HG03066 (cell line): ENCODE data around the gene MMP15.
"Not testable (repeated sequence)": the region's sequence is repeated elsewhere in the genome, so short reads cannot be mapped to it uniquely, and the experiment has no call there.

Experiments used
- ATAC-seq: cut with Tn5 transposase; IDR thresholded peaks from one replicate; pipeline ENCODE4 v1.9.1; 2021; ENCODE audit warnings: low read depth; ENCODE audit not compliant: unreplicated experiment

MMP15 gene

DNA sequence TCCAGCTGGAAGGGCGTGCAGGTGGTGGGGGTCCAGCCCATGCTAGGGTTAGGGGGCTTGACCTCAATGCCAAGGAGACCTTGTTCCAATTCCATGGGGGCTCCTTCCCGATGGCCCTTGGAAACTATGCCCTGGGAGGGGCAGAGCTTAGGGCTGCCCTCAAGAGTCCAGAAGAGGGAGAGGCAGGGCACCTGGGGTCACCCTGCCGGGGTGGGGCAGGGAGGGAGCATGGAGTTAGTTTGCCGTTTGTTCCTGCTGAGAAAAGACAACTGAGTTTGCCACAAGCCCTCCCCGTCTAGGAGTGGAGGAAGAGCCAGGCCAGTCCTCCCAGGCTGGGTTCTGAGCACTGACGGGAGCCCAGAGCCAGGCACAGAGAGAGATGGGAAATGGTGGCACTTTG is 21.4 kb downstream of the MMP15 start:
- ATAC-seq = no peak

DNA sequence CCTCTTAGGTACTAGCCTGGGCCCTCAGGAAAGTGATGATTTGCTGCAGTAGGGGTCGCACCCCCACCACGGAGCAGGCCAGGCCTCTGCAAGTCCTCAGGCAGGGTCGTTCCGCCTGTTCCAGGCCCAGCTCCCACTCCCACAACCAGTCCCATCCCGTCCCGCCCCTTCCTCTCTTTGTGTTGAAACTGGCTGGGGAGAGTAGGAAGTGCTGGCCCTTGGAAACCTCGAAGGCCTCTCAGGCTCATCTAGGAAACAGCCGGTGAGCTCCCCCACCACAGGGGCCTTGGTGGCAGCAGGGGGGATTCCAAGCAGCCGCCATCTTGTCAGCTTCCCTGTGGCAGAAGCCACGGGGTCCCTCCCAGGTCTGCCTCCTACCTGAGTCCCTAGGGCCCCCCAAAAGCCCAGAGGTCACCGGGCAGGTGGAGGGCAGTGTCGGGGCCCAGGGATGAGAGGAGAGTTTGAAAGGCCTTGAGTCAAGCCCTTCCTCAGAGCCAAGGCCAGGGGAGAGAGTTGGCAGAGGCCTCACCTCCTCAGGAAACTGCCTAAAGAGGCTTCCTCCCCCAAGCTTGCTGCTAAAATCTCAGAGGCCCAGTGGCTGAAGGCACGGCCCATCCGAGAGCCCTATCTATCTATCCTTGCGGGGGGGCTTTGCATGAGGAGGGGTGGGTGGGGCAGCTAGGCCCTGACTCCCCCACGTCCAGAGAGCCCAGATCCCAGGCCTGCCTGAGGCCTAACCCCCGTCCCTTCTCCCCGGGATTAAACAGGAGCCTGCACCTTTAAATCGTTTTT is 22.2 kb downstream of the MMP15 start:
- no peak for ATAC-seq

DNA sequence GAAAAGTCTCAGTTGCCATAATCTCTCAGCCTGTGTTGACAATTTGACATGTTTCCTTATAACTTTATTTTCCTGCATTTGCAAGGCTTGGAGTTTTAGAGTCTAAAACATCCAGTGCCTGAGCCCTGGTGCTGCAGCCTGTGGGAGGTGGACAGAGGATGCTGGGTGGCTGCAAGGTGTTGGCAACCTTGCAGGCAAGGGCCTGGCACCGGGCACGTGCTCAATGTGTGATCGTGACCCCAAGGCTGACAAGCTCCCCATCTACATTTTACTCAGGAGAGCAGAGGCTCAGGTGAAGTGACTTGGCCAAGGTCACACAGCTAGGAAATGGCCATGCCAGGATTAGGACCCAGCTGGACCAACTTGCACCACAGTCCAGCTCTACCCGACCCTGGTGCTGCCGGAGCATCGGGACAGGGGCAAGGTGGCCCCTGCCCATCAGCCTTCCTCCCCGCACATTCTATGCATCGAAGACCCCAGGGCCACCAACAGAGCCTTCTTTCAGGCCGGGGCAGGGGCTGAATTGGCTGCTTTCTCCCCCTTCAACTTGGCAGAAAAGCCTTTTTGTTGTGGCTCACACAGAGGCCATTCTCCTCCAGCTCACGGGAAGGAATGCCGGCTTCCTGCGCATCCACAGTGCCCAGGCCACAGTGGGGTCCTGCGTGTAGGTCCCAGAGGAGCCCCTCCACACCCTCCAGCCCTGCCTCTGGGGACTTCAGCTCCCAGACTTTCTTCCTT is 23.1 kb downstream of the MMP15 start:
- ATAC-seq = no peak

DNA sequence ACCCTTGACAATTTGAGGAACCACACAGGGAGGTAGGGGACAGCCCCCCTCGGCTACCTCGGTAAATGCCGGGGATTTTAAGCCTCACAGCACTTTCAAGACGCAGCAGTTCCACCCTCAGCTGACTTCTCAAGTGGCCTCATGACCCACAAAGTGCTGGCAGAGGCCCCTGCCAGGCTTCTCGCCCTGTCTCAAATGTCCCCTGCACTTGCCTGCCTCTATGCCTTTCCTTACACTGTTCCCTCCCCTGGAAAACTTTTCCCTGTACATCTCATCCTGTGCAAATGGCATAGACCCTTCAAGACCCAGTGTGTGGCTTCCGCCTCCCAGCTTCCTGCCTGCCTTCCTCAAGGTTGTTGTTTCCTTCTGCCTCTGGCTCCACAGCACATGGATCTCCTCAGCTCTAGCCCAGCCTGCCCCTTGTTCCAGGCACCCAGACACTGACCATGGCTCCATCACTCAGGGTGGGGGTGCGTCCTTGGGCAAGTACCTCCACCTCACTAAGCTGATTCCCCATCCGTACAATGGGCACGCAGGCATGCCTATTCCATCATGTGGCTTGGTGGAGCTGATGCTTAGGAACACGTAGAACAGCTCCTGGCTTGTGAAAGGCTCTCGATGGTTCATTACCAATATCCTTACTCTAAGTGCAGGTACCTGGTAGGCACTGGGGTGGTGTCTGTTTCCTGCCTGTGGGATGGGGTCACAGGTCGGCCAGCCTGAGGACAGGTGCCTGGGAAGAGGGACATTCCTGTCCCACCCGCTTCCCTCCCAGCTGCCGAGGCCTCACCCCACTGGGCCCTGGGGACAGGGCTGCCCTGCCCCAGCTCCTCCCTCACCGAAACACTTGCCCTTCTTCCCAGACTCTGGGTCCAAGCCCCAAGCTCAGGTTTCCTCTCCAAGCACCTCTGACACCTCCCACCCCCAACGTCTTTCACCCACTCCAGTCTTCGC is 24.0 kb downstream of the MMP15 start:
- ATAC-seq = no peak

DNA sequence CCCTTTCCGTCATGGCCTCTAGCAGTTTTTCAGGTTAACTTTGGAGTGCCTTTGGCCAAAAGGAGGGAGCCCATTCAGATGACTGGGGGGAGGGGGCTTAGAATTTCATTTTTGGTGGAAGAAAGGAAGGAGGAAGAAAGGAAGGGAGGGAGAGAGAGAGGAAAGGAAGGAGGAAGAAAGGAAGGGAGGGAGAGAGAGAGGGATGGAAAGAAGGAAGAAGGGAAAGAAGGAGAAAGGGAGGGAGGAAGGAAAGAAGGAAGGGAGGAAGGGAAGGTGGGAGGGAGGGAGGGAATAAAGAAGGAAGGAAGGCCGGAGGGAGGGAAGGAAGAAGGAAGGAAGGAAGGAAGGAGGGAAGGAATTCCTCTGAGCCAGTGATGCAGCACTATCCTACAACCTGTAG is 25.7 kb downstream of the MMP15 start:
- ATAC-seq = no peak

DNA sequence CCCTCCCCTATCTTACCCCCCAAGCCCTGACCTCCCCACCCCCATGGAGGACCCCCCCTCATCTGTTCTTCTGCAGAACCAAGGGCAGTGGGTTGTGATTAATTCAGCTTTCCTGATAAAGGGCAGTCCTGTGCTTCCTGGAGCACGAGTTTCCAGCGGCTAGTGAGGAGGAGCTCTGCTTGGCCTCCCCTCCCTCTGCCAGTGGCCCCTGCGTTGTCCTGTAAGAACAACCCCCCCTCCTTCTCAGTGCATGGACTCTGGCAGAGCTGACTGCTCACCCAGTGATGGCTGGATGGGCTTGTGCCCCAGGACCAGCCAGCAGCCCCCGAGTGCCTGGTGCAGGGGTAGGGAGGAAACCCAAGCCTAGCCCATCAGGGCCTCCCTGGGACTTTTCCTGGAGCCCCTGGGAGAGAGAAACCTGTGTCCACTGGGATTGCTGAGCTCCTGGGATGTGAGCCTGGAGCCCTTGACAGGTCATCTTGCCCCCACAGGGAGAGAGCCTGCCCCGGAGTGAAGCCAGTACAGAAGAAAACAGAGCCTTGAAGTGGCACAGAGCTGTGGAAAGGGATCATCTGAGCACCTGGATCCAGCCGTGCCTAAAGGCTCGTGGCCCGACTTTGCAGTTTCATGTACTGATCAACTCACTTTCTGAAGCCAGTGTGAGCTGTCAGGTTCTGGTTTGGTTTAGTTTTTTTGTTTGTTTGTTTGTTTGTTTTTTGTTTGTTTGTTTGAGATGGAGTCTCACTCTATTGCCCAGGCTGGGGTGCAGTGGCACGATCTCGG is 26.5 kb downstream of the MMP15 start:
- no peak for ATAC-seq

DNA sequence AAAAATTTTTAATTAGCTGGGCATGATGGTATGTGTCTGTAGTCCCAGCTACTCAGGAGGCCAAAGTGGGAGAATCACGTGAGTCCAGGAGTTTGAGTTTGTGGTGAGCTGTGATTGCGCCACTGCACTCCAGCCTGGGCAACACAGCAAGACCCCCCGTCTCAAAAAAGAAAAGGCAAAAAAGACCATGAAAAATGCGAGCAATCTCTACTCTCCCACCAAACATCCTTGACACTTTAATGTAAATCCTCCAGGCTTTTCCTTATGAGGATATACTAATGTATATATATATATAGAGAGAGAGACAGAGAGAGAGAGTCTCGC is 28.1 kb downstream of the MMP15 start:
- no peak for ATAC-seq

DNA sequence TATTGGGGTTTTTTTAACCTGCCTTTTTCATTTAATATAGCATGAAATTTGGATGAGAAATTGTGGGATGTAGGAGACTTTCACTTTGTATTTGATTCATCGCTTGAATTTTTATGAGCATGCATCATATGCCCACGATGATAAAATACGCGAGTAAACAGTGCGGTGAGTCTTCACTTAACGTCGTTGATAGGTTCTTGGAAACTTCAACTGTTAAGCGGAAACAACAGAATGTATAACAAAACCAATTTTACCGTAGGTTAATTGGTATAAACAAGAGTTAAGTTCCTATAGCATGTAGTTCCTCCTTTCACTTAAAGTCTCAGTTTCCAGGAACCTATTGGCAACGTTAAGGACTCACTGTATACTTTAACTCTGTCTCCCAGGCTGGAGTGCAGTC is 28.7 kb downstream of the MMP15 start:
- ATAC-seq = no peak

DNA sequence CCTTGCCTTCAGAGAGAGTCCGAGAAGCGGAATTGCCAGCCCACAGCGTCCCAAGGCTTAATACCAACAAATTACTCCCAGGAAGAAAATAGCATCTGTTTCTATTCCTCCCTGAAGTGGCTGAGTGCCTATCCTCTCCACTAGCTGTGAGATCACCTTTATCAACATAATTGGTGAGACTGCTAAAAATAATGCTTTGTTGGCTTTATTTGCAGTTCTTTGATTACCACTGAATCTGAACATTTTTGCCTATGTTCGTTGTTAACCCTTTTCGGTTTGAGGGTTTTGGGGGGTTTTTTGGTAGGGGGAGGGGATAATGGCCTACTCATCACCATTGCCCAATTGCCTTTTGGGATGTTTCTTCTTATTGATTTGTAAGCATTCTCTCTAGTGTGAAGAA is 31.0 kb downstream of the MMP15 start:
- ATAC-seq = no peak

DNA sequence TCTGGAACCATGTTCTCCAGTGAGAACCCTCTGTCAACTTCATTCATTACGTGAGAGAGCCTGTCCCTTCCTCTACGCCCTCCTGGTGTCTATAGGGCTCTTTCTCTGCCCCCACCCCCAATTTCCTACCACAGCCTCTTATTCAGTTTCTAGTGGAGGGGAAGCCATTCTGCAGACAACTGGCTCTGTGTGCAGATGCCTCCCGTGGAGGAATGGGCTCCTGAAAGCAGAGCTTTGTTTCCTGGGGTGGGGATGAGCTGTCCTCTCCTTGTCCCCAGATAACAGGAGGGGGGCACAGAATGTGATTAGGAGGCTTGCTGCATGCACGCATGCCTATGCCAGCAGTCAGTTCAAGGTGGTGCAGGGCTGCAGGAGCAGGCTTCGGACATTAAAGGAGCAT is 31.6 kb downstream of the MMP15 start:
- ATAC-seq = no peak

DNA sequence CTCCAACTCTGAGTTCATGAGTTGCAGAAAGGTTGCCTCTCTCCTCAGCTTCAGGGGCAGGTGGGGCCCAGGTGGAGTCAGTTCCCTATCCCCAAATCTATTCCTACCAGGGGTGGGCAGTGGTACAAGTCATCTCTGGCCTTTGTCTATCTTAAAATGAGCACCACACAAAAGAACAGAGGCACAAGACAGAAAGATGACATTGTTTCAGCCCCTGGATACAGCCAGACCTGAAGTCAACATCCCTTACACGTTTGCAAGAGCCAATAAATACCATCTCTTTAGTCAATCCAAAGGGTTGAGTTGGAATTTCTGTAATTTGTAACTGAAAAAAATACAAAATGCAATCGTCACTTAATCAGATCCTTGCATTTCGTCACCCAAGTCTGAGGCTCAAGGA is 32.2 kb downstream of the MMP15 start:
- ATAC-seq = no peak

DNA sequence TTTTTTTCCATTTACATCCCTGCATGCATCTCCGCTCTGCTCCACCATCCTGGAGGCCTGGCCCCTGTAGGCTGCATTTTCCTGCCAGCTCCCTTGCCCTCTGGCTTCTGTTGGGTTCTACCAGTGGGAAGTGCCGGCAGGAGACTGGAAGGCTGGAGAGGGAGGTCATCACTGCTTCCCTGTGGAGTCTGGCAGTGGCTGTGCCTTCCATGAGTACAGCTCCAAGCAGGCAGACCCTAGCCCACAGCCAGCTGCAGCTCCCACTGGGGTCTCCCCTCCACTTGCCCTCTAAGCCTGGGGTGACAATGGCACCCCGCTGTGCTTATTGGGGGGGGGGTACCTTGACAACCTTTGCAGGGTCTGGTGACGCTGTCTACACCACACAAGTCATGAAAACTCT is 37.3 kb downstream of the MMP15 start:
- ATAC-seq = no peak

DNA sequence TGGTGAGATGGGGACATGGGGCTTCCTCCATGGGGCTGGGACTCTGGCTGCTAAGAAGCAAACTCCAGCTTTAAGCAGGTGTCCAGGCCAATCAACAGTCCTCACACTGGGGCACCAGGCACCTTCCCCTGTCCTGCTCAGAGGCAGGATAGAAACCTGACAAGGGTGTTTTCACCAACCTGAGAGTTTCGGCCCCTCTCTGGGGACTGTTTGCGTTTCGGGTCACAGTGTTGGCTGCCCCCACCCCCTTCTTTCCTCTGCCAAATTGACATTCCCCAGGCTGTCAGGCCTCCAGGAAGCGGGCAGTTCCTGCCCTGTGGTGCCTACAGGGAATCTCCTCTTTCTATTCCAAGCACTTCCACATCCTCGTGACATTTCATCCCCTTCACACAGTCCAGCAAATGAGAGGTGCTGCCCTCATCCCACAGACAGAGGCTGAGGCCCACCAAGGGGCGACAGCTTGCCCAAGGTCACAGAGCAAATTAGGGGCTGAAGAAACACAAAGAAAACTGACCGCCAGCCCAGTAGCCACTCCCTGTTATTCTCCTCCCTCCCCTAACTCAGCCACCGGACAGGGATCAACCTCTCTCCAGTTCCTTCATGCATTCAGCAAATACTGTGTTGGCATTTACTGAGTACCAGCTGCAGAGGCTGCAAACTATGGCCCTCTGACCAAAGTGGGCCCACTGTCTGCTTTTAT is 38.0 kb downstream of the MMP15 start:
- no peak for ATAC-seq

DNA sequence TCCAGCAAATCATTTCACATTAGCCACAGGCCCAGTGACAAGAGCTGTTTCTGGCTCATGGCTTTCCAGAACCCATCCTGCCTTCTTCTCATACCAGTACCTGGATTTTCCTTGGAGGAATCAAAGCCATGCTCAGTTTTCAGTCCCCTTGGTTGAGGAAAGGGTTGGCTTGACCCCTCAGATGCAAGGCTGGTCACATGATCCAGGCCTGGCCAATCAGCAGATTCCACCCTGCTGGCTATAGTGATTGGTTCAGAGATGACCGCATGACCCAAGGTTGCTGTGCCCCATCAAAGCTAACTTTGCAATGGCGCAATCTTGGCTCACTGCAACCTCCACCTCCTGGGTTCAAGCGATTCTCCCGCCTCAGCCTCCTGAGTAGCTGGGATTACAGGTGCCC is 45.0 kb downstream of the MMP15 start:
- ATAC-seq = no peak

DNA sequence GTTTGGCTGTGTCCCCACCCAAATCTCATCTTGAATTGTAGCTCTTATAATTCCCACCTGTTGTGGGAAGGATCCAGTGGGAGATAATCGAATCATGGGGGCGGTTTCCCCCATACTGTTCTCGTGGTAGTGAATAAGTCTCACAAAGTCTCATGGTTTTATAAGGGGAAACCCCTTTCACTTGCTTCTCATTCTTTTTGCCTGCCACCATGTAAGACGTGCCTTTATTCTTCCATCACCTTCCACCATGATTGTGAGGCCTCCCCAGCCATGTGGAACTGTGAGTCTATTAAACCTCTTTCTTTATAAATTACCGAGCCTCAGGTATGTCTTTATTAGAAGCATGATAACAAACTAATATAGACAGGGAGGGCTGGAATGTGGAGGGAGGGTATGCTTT is 46.6 kb downstream of the MMP15 start:
- ATAC-seq = not testable (repeated sequence)

DNA sequence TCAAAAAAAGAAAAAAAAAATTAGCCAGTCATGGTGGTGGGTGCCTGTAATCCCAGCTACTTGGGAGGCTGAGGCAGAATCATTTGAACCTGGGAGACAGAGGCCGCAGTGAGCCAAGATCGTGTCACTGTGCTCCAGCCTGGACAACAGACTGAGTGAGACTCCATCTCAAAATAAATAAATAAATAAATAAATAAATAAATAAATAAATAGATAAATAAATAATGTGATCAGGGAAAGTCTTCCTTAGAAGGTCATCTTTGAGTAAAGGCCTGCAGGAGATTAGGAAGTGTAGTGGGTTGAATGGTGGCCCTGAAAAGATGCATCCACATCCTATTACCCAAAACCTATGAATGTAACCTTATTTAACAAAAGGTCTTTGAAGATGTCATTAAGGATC is 47.5 kb downstream of the MMP15 start:
- not testable (repeated sequence) for ATAC-seq

DNA sequence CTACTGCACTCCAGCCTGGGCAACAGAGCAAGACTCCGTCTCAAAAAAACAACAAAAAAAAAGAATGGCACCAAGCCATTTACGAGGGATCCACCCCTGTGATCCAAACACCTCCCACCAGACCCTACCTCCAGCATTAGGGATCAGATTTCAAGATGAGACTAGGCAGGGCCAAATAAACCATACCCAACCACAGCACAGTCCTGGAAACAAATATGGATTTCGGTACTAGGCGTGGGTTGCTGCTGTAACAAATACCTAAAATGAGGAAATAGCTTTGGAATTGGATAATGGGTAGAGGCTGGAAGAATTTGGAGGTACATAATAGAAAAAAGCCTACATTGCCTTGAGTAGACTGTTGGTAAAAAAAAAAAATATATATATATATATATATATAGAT is 49.1 kb downstream of the MMP15 start:
- ATAC-seq = no peak

DNA sequence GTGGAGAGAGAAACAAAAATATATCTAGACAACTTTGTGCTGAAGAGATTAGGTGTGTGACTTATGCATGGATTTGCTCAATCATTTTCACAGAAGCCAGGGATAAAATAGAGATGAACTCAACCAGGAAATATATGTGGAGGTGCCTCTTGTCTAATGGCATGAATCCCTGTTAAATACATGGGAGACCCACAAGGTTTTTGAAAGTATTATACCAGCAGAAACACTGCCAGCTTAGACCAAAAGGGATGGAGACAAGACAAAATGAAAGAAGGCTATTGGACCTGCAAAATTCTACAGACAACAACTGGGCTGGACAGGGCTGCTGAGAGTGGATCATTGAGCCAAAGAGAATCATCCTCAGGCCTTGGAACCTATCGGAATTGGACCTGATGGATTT is 51.0 kb downstream of the MMP15 start:
- ATAC-seq = no peak

DNA sequence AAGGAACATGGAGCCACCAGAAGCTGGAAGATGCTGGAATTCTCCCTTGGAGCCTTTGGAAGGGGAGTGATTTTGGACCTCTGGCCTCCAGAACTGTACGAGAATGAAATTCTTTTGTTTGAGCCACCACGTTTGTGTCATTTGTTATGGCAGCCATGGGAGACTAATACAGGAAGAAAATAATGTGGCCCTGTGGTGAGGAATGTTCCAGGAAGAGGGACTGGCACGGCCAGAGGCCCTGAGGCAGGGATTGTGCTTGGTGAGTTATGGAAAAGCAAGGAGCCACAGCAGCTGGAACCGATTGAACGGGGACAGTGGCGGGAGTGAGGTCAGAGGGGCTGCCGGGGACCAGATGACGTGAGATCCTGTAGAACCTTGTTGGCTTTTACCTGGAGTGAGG is 52.2 kb downstream of the MMP15 start:
- ATAC-seq = no peak

DNA sequence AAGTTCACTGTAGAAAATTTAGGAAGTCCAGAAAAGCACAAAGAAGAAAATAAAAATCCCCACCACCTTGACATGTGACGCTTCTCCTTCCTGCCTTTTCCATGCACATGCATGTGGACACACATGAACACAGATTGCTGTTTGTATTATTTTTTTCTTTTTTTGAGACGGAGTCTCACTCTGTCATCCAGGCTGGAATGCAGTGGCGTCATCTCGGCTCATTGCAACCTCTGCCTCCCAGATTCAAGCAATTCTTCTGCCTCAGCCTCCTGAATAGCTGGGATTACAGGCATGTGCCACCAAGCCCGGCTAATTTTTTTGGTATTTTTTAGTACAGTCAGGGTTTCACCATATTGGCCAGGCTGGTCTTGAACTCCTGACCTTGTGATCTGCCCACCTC is 55.1 kb downstream of the MMP15 start:
- not testable (repeated sequence) for ATAC-seq
